Smooth muscle cell of bladder (primary cell): Measurements from ENCODE around the gene RBX1. TPM values are rescaled to one million over a fixed set of nuclear protein-coding genes. Genes with fewer than 3 reads are reported as not detected.

Experiments
- total RNA-seq: library from RNA; depleted of rRNA; stranded (reverse); fragments of >200 nt; gene quantifications from 2 replicates; pipeline ENCODE4 v1.2.3, GENCODE V29; 2014

The RBX1 gene
- 56.5 and 58.9 TPM in 2 replicates for total RNA-seq

DNA sequence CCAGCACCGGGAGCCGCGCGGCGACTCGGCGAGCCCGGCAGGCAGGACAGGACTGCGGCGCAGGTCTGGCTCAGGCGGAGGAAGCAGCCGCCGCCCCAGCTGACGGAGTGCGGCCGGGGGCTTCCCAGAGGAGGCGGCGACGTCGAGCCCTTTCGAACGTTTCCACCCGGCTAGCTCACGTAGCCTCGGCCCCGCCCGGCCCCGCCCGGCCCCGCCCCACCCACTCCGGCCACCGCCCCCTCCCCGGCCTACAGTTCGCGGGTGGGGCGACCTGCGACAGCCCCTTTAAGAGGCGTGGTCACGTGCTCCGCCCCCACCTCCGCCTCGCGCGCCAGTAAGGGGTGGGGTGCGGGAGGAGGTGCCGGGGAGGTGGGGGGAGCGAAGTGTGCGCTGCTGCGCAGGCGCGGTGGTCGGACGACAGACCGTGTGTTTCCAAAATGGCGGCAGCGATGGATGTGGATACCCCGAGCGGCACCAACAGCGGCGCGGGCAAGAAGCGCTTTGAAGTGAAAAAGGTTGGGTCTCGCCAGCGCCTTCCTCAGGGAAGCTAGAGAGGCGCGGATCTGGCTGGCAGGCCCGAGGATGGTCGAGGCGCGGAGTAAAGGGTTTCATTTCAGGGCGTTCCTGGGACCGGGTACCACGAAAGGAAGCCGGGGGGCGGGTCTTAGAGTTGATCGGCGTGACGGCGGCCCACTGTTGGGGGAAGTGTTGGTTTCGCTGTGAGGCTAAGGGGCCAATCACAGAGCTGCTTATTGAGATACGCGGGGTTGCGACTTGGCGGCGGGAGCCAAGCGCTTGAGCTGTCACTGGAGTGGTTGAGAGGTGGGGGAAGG lies at the start of gene RBX1:
TSS of gene RBX1 (plus strand) at position 417 of the 833 bp plus-strand sequence. CDS start at position 438, 21 bp downstream.

Other genes with a start within 250 kb of the RBX1 start
- 12.5 and 13.3 TPM in 2 replicates for gene SLC25A17, start 132.0 kb upstream of the RBX1 start, total RNA-seq
- gene ST13, start 94.7 kb upstream of the RBX1 start, total RNA-seq = 268 and 309 TPM in 2 replicates
- 5.4 and 7.0 TPM in 2 replicates for gene XPNPEP3, start 94.2 kb upstream of the RBX1 start, total RNA-seq
- not detected in 2 replicates for gene DNAJB7, start 89.3 kb upstream of the RBX1 start, total RNA-seq
- 24.3 and 27.7 TPM in 2 replicates for gene EP300, start 141.2 kb downstream of the RBX1 start, total RNA-seq